ENCODE measurements around the gene DNAAF5. TPM values are rescaled to one million over a fixed set of nuclear protein-coding genes. Genes with fewer than 3 reads are reported as not detected.

Gene DNAAF5
- total and polyA plus RNA-seq, 2 of the 4 experiments (the other 2 are of a cell fraction): 12.4 to 32.6 TPM

DNA sequence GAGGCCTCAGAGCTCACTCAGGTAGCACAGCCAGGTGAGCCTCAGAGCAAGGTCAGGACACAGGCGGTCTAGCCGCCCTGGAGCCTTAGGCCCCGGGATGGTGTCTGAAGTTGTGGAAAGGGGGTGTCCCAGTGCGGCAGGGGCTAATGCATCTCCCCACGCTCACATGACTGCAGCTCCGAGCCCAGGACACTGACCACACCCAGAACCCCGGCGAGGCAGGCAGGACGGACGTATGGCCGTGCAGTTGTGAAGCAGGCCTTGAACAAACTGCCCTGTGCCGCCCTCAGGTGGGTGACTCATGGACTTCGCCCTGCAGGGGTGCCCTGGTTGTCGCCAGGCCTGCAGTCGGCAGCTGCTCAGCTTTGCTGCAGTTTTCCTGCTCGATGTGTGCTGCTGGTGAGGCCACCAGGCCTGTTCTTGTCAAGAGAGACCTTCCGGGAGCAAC is 5.6 kb downstream of the DNAAF5 start:
- no peak for TF ChIP-seq ELK1 (IDR thresholded peaks at IDR 0.05; ENCODE audit: borderline replicate concordance, low read depth, low read length)
- ATAC-seq (ENCODE audit: low read depth): no peak
- no peak overlapping the region for H4K91ac ChIP-seq (ENCODE audit: insufficient read depth, low read depth, low read length)
- ChIA-PET CTCF (no interaction called here), POLR2A (ENCODE audit: unreplicated experiment) (no interaction called here)
- no peak overlapping the region for H2BK15ac ChIP-seq (ENCODE audit: low read depth, low read length)
- DNase-seq: no peak
- H3K36me3 ChIP-seq (ENCODE audit: control insufficient read depth, insufficient read depth, low read length): peaks cover 21% of the 10 kb centered on the region
- H3K9ac ChIP-seq (ENCODE audit: low read depth, low read length): no peak overlapping the region
- no peaks in the 10 kb centered on the region for H3K27me3 ChIP-seq (ENCODE audit: control insufficient read depth, insufficient read depth, low read length)
- H4K8ac ChIP-seq (ENCODE audit: low read depth in 2 of 2, low read length in 2 of 2): no peak overlapping the region
- no TSS peak for BruUV-seq (replicated peaks)
- dilution Hi-C loops (cut with HindIII; ENCODE audit: low sequenced_read_pairs, unreplicated experiment): no loop called here
- in situ Hi-C loops (cut with MboI; ENCODE audit: low sequenced_read_pairs): no loop called here
- H3K4me1 ChIP-seq (ENCODE audit: control insufficient read depth, insufficient read depth, low read length): peaks cover 7% of the 10 kb centered on the region; the same call in 1 of the 2 replicates
- no peak overlapping the region for H3K4ac ChIP-seq (ENCODE audit: low read depth, low read length)
- no peaks in the 10 kb centered on the region for H3K9me1 ChIP-seq (ENCODE audit: insufficient read depth, low read length)
- H4K5ac ChIP-seq (ENCODE audit: low read depth, low read length): no peak overlapping the region
- no peak overlapping the region for H3K14ac ChIP-seq (replicated peaks; ENCODE audit: low read depth, low read length)
- peaks cover 33 to 59% of the 10 kb centered on the region in 2 experiments for H3K79me1 ChIP-seq (ENCODE audit: low read depth in 1 of 2, low read length in 2 of 2)
- no peak overlapping the region for H2BK20ac ChIP-seq (ENCODE audit: low read depth, low read length)
- H2BK5ac ChIP-seq (ENCODE audit: low read depth, low read length, poor library complexity, severe bottlenecking): no peak overlapping the region
- H3K9me3 ChIP-seq (ENCODE audit: control insufficient read depth, insufficient read depth, low read length): peaks cover 3% of the 10 kb centered on the region; the same call in 1 of the 2 replicates
- H3K56ac ChIP-seq (ENCODE audit: extremely low read depth, insufficient read depth, low read length): no peak overlapping the region
- H2AK9ac ChIP-seq (replicated peaks; ENCODE audit: low read depth, low read length, poor library complexity): no peak overlapping the region
- H3K4me3 ChIP-seq (ENCODE audit: insufficient read depth, low read depth, low read length): no peak overlapping the region
- H3K4me2 ChIP-seq (ENCODE audit: low read depth, low read length): no peak overlapping the region
- no peak overlapping the region for H3K18ac ChIP-seq (ENCODE audit: low read depth, low read length)
- H2BK120ac ChIP-seq (ENCODE audit: low read depth, low read length): no peak overlapping the region
- 87% methylated on average over 12 of the region's 17 CpGs; no CpG with 5 or more reads in 1 of the 2 experiments for WGBS, 2 experiments (ENCODE audit: extremely low coverage in 2 of 2, insufficient read length in 1 of 2)
- intact Hi-C loops (cut with micrococcal nuclease): no loop called here
- no peak overlapping the region for H3K27ac ChIP-seq (ENCODE audit: insufficient read depth, low read length)
- no peak overlapping the region for H2AFZ ChIP-seq (replicated peaks; ENCODE audit: low read length, poor library complexity)
- no peak overlapping the region for H3K23ac ChIP-seq (ENCODE audit: low read depth, low read length)
- peaks cover 7% of the 10 kb centered on the region; the same call in 1 of the 2 replicates for H4K20me1 ChIP-seq (ENCODE audit: insufficient read depth, low read length)
- H2AK5ac ChIP-seq (ENCODE audit: low read depth, low read length): no peak overlapping the region
